Stimulated activated CD4-positive, alpha-beta T cell treated with anti-CD3 and anti-CD28 coated beads, Interleukin-1b, Interleukin-23, amount 100 ng/mL, for 24 hours (primary cell): Measurements from ENCODE around the gene GRPR.
"Not testable (repeated sequence)": the region's sequence is repeated elsewhere in the genome, so short reads cannot be mapped to it uniquely, and the experiment has no call there.

Source experiments
- DNase-seq, 4 experiments: peaks; one replicate each; pipeline ENCODE4 v3.0.0-alpha.2; 2020; ENCODE audit warnings: low read depth in 4 of 4, low spot score in 1 of 4

GRPR gene

GRCh38 chrX:16177260-16177659 lies 53.9 kb downstream of the GRPR start:
- DNase-seq = no peak

GRCh38 chrX:16183843-16184242 lies 60.5 kb downstream of the GRPR start:
- not testable (repeated sequence) for DNase-seq

GRCh38 chrX:16185725-16186136 lies 62.4 kb downstream of the GRPR start:
- DNase-seq = no peak

- no peak for DNase-seq
Measured at GRCh38 chrX:16186380-16187007, 63.1 kb downstream of the GRPR start.

GRCh38 chrX:16187024-16187760 lies 63.8 kb downstream of the GRPR start:
- DNase-seq = no peak

GRCh38 chrX:16188687-16189086 lies 65.3 kb downstream of the GRPR start:
- DNase-seq = no peak

- DNase-seq = no peak
Measured at GRCh38 chrX:16191605-16192004, 68.2 kb downstream of the GRPR start.

GRCh38 chrX:16196829-16197228 lies 73.5 kb downstream of the GRPR start:
- no peak for DNase-seq

- DNase-seq = no peak
Measured at GRCh38 chrX:16199343-16199742, 76.0 kb downstream of the GRPR start.

GRCh38 chrX:16202943-16203342 lies 79.6 kb downstream of the GRPR start:
- no peak for DNase-seq
